Heart right ventricle (tissue), 16 donors: ENCODE measurements around the gene EIF1. TPM values are rescaled to one million over a fixed set of nuclear protein-coding genes. Genes with fewer than 3 reads are reported as not detected.

Source experiments
- ATAC-seq, 8 donors: fragments of 200-7000 bp; cut with Tn5 transposase; one replicate each; pipeline ENCODE4 v1.9.1; 2020; ENCODE audit warnings: mild to moderate bottlenecking in 8 of 8, moderate library complexity in 8 of 8, moderate number of reproducible peaks in 1 of 8
- DNase-seq, 2 donors: peaks; one replicate each; pipeline ENCODE4 v3.0.0-alpha.2; 2020
- H3K27ac ChIP-seq, 10 donors: fragments of 200-600 bp; sonication (generic) in 2 of 10; one replicate each; pipeline versions ENCODE4 v1.5.0 to v1.8.0; 2020 to 2022; ENCODE audit warnings: mild to moderate bottlenecking in 3 of 10
- H3K27me3 ChIP-seq, 7 donors: fragments of 200-600 bp; one replicate each; pipeline ENCODE4 v1.8.0; 2021 to 2022; ENCODE audit warnings: mild to moderate bottlenecking in 2 of 7
- H3K36me3 ChIP-seq, 9 donors: fragments of 200-600 bp; sonication (generic) in 1 of 9; one replicate each; pipeline versions ENCODE4 v1.5.0 to v1.8.0; 2020 to 2022; ENCODE audit warnings: mild to moderate bottlenecking in 2 of 9
- H3K4me1 ChIP-seq, 9 donors: fragments of 200-600 bp; sonication (generic) in 1 of 9; one replicate each; pipeline versions ENCODE4 v1.5.0 to v1.8.0; 2020 to 2022; ENCODE audit warnings: mild to moderate bottlenecking in 4 of 9
- H3K4me3 ChIP-seq, 10 donors: fragments of 200-600 bp; sonication (generic) in 2 of 10; one replicate each; pipeline versions ENCODE4 v1.5.0 to v1.8.0; 2020 to 2022; ENCODE audit warnings: mild to moderate bottlenecking in 7 of 10, moderate library complexity in 2 of 10
- H3K9me3 ChIP-seq, 11 donors: fragments of 200-600 bp in 10 of 11; sonication (generic) in 2 of 11; one replicate each; pipeline versions ENCODE4 v1.5.0 to v1.8.0; 2013 to 2022; ENCODE audit warnings: mild to moderate bottlenecking in 2 of 11, control low read depth in 1 of 11, moderate library complexity in 1 of 11
- CTCF ChIP-seq, 9 donors: fragments of 200-600 bp; sonication (generic) in 2 of 9; IDR thresholded peaks; one replicate each; pipeline versions ENCODE4 v1.5.0 to v1.8.0; 2021 to 2022; ENCODE audit warnings: antibody characterized with exemption in 9 of 9, mild to moderate bottlenecking in 5 of 9, moderate library complexity in 1 of 9
- WGBS, 2 donors: extraction: QIAGEN DNeasy Blood & Tissue Kit; methylation state at CpG; one replicate each; pipeline ENCODE4 v1.1.7; 2013; ENCODE audit warnings: inconsistent platforms in 1 of 2; 5-methylcytosine and 5-hydroxymethylcytosine counted together
- intact Hi-C, 10 donors: fragments of 100-400 bp; cut with DNase I; formaldehyde crosslinking; loops; one replicate each; pipeline versions ENCODE4 v1.11.1 to v1.14.2; 2022
- polyA plus RNA-seq, 2 donors: library from polyadenylated mRNA; stranded (reverse); fragments of 200-250 nt; gene quantifications; one replicate each; pipeline ENCODE4 v1.2.3, GENCODE V29; 2013
- total RNA-seq, 10 donors: library from RNA; stranded (reverse); fragmentation: NEBNext Ultra II Directional in 3 of 10; extraction: Animal tissue kit (Norgen Biotek cat#: 25700) in 3 of 10; gene quantifications; one replicate each; pipeline versions ENCODE4 v1.2.1 to v1.2.4, GENCODE V29; 2021 to 2023
- donor health status: Arrhythmogenic right ventricular cardiomyopathy.
- donor health status: ischemic (EF 13 %, LVEDD 7.1; RV severe dilation, severe dysfunction).
- donor health status: healthy with polysubstance abuse.
- donor health status: DM: no; HTN: yes; CAD: no.
- donor health status: DM: no; HTN: no; CAD: no.
- donor health status: ischemic (EF 25% LVEDD 6.9; RV normal size, moderate dysfunction).
- donor health status: ischemic (EF 25% LVEDD 5.7; RV mildly dilated, moderate dysfunction).
- donor health status: healthy.
- donor health status: DM: yes; HTN: yes; CAD: no.
- donor health status: Ischemic cardiomyopathy.
- donor health status: ischemic (EF 35%, LVEDD 5.7; RV mildly dilated, moderate dysfunction).
- donor health status: nonischemic (EF 11% LVEDD 7.7; RV severe dilation, severe dysfunction).
- donor health status: DM: yes; HTN: yes; CAD: no.
- donor health status: PGD.
- donor health status: ischemic (EF 29% LVEDD 5.4; RV normal size, mild dysfunction).
- donor health status: nonischemic (EF 23%, LVEDD 6.1; RV moderate dilation, normal function).

The EIF1 gene
- total and polyA plus RNA-seq, 12 donors: 551 to 1,330 (median 1,272) TPM

- Histone ChIP-seq H3K4me3 (no peak overlapping the region), H3K36me3 (no peaks in the 10 kb centered on the region), H3K27me3 (peaks cover 0 to under 1% (median 0%) of the 10 kb centered on the region in 7 donors), H3K9me3 (no peaks in the 10 kb centered on the region), H3K27ac (no peak overlapping the region), H3K4me1 (peaks cover 0 to 17% (median 0%) of the 10 kb centered on the region in 9 donors)
- TF ChIP-seq CTCF (IDR thresholded peaks at IDR 0.05): no peak
- DNase-seq (no peak), ATAC-seq (no peak)
- intact Hi-C loops: loop anchor here in 2 of 10 donors (10.0 kb wide), 2 partner anchors 58 to 728 kb away; partner anchors contain the start of gene KRT14 (in 2 of the 2)
- 85 to 91% methylated on average over 13 of the region's 13 CpGs for WGBS, 2 donors
These were observed 46.2 kb upstream of the EIF1 start for GRCh38 chr17:41642252-41643156.

- no peak for DNase-seq
These were observed 41.5 kb upstream of the EIF1 start for GRCh38 chr17:41647038-41647813.

GRCh38 chr17:41647940-41648410 is 40.7 kb upstream of the EIF1 start:
- H3K27ac ChIP-seq: peak overlapping the region in 3 of 10 donors; percentile 11 to 28 (median 21)
- DNase-seq (peak; percentile 85 to 91), ATAC-seq (peak; percentile 79 to 97 (median 90))
- H3K27me3 ChIP-seq: peaks cover 0 to 7% (median 0%) of the 10 kb centered on the region in 7 donors
- intact Hi-C loops: loop anchor here (1.0 to 10.0 kb wide), 12 partner anchors 15 to 846 kb away; partner anchors contain the start of gene KRT14 (in 2 of the 10)
- TF ChIP-seq CTCF (IDR thresholded peaks at IDR 0.05): peak; percentile 92 to 97 (median 96)
- H3K4me1 ChIP-seq: peaks cover 0 to 30% (median 11%) of the 10 kb centered on the region in 9 donors
- no peaks in the 10 kb centered on the region for H3K9me3 ChIP-seq
- peak overlapping the region in 9 of 10 donors; percentile 14 to 52 (median 43) for H3K4me3 ChIP-seq
- H3K36me3 ChIP-seq: no peaks in the 10 kb centered on the region
- 1% methylated on average over 22 of the region's 22 CpGs for WGBS, 2 donors

More at GRCh38 chr17:41647038-41647813, 41.5 kb upstream of the EIF1 start:
- no peak overlapping the region for H3K27ac ChIP-seq
- ATAC-seq: no peak
- no peak overlapping the region for H3K4me3 ChIP-seq
- no peaks in the 10 kb centered on the region for H3K36me3 ChIP-seq
- intact Hi-C loops: loop anchor here (5.0 to 10.0 kb wide), 7 partner anchors 62 to 845 kb away; partner anchors contain the start of gene KRT14 (in 2 of the 10)
- peaks cover 0 to 7% (median 0%) of the 10 kb centered on the region in 7 donors for H3K27me3 ChIP-seq
- H3K4me1 ChIP-seq: peaks cover 0 to 30% (median 11%) of the 10 kb centered on the region in 9 donors
- no peaks in the 10 kb centered on the region for H3K9me3 ChIP-seq
- TF ChIP-seq CTCF (IDR thresholded peaks at IDR 0.05): no peak
- 74% methylated on average over 15 of the region's 15 CpGs for WGBS, 2 donors
